CD4-positive, alpha-beta T cell treated with Interleukin-4 for 1 hour (primary cell): ENCODE results near the gene IGSF21.

Source experiments
- DNase-seq, 2 donors: peaks; one replicate each; pipeline ENCODE4 v3.0.0-alpha.2; 2020 to 2022

The IGSF21 gene

GRCh38 chr1:18305182-18305795, 197.7 kb downstream of the IGSF21 start:
- DNase-seq: no peak

GRCh38 chr1:18307329-18307898, 199.8 kb downstream of the IGSF21 start:
- no peak for DNase-seq

GRCh38 chr1:18309552-18310155, 202.1 kb downstream of the IGSF21 start:
- DNase-seq: no peak

GRCh38 chr1:18312961-18313360, 205.4 kb downstream of the IGSF21 start:
- DNase-seq: no peak

GRCh38 chr1:18313523-18313922, 205.9 kb downstream of the IGSF21 start:
- no peak for DNase-seq

- DNase-seq: no peak
Observed at GRCh38 chr1:18314399-18314798, 206.8 kb downstream of the IGSF21 start.

- no peak for DNase-seq
Observed at GRCh38 chr1:18315449-18315848, 207.9 kb downstream of the IGSF21 start.

GRCh38 chr1:18316764-18317163, 209.2 kb downstream of the IGSF21 start:
- DNase-seq: no peak

- DNase-seq: no peak
Observed at GRCh38 chr1:18319099-18319498, 211.5 kb downstream of the IGSF21 start.

GRCh38 chr1:18320051-18320450, 212.5 kb downstream of the IGSF21 start:
- DNase-seq: no peak

- DNase-seq: no peak
Observed at GRCh38 chr1:18322368-18323032, 214.9 kb downstream of the IGSF21 start.

- no peak for DNase-seq
Observed at GRCh38 chr1:18323259-18323658, 215.7 kb downstream of the IGSF21 start.

GRCh38 chr1:18324246-18324645, 216.6 kb downstream of the IGSF21 start:
- DNase-seq: no peak

GRCh38 chr1:18325136-18325535, 217.5 kb downstream of the IGSF21 start:
- DNase-seq: no peak

GRCh38 chr1:18326211-18326897, 218.8 kb downstream of the IGSF21 start:
- DNase-seq: no peak

GRCh38 chr1:18327650-18328049, 220.1 kb downstream of the IGSF21 start:
- DNase-seq: no peak

GRCh38 chr1:18328803-18329202, 221.2 kb downstream of the IGSF21 start:
- no peak for DNase-seq

GRCh38 chr1:18329469-18330253, 222.1 kb downstream of the IGSF21 start:
- DNase-seq: no peak

GRCh38 chr1:18332576-18332975, 225.0 kb downstream of the IGSF21 start:
- DNase-seq: no peak

- no peak for DNase-seq
Observed at GRCh38 chr1:18333220-18333619, 225.6 kb downstream of the IGSF21 start.

GRCh38 chr1:18336801-18337200, 229.2 kb downstream of the IGSF21 start:
- DNase-seq: no peak

GRCh38 chr1:18337757-18338156, 230.2 kb downstream of the IGSF21 start:
- no peak for DNase-seq

GRCh38 chr1:18339161-18339560, 231.6 kb downstream of the IGSF21 start:
- no peak for DNase-seq
